ENCODE measurements around the gene MUC20.

GRCh38 chr3:195769551-195769950 lies 48.8 kb downstream of the MUC20 start:
- TF ChIP-seq POLR2A (IDR thresholded peaks at IDR 0.05) (no peak), CTCF (IDR thresholded peaks at IDR 0.05) (no peak), EP300 (IDR thresholded peaks at IDR 0.05) (no peak), POLR2AphosphoS5 (IDR thresholded peaks at IDR 0.05) (no peak)
